T-cell (primary cell): Measurements from ENCODE around the gene SEZ6. TPM values are rescaled to one million over a fixed set of nuclear protein-coding genes. Genes with fewer than 3 reads are reported as not detected.

Source experiments
- ATAC-seq, 4 experiments: fragments of 200-7000 bp in 3 of 4; fragments of 150-1000 bp in 1 of 4; cut with Tn5 transposase; replicated peaks in 1 of 4; 1 replicate in 3 of 4; 2 replicates in 1 of 4; pipeline ENCODE4 v1.10.0; 2021; ENCODE audit warnings: moderate library complexity in 3 of 4, mild to moderate bottlenecking in 2 of 4, moderate number of reproducible peaks in 1 of 4
- CTCF ChIA-PET, 2 donors: fragments of 300-600 bp; sonication (Branson Sonifier 250); formaldehyde crosslinking; loops; one replicate each; lab custom pipeline; 2022; ENCODE audit warnings: antibody characterized with exemption in 2 of 2; lab: Charles Lee
- POLR2A ChIA-PET, 2 donors: fragments of 300-600 bp; sonication (Branson Sonifier 250); formaldehyde crosslinking; loops; one replicate each; lab custom pipeline; 2022; ENCODE audit warnings: antibody characterized with exemption in 2 of 2; lab: Charles Lee
- DNase-seq, 35 experiments: peaks; one replicate each; pipeline versions ENCODE4 v3.0.0 to v3.0.0-alpha.2; 2013 to 2023
- H3K27ac ChIP-seq: one replicate; pipeline ENCODE4 v1.5.1; 2013; ENCODE audit warnings: low read length
- H3K27me3 ChIP-seq, 2 experiments: replicated peaks in 1 of 2; 1 replicate in 1 of 2; 2 replicates in 1 of 2; pipeline versions ENCODE4 v1.6.1 to v1.7.0; 2013; ENCODE audit warnings: low read length in 1 of 2, mixed read lengths in 1 of 2; ENCODE audit not compliant: control insufficient read depth in 2 of 2, insufficient read depth in 2 of 2; ENCODE audit errors: extremely low read depth in 1 of 2
- H3K36me3 ChIP-seq, 2 donors: 1 replicate in 1 of 2; 2 replicates in 1 of 2; pipeline versions ENCODE4 v1.6.1 to v1.7.0; 2013; ENCODE audit warnings: low read length in 1 of 2; ENCODE audit not compliant: control insufficient read depth in 2 of 2, insufficient read depth in 1 of 2; ENCODE audit errors: extremely low read depth in 1 of 2
- H3K4me1 ChIP-seq, 2 experiments: 1 replicate in 1 of 2; 2 replicates in 1 of 2; pipeline versions ENCODE4 v1.6.1 to v1.7.0; 2013; ENCODE audit warnings: low read length in 2 of 2, mixed read lengths in 1 of 2; ENCODE audit not compliant: insufficient read depth in 2 of 2, control insufficient read depth in 1 of 2; ENCODE audit errors: extremely low read depth in 1 of 2
- H3K4me3 ChIP-seq, 2 donors: 1 replicate in 1 of 2; 2 replicates in 1 of 2; pipeline versions ENCODE4 v1.5.1 to v1.7.0; 2013; ENCODE audit warnings: mild to moderate bottlenecking in 2 of 2, low read length in 1 of 2, moderate library complexity in 1 of 2; ENCODE audit not compliant: control insufficient read depth in 1 of 2; ENCODE audit errors: extremely low read depth in 1 of 2
- H3K9me3 ChIP-seq: 2 replicates; pipeline ENCODE4 v1.7.0; 2013
- H3K27ac Mint-ChIP-seq, 2 donors: one replicate each; pipeline ENCODE4 v1.8.0; 2020 to 2021; ENCODE audit warnings: mild to moderate bottlenecking in 2 of 2, mixed read lengths in 2 of 2
- H3K27me3 Mint-ChIP-seq, 2 donors: one replicate each; pipeline ENCODE4 v1.8.0; 2021 to 2022; ENCODE audit warnings: mixed read lengths in 2 of 2
- H3K36me3 Mint-ChIP-seq: one replicate; pipeline ENCODE4 v1.8.0; 2021; ENCODE audit warnings: mixed read lengths
- H3K4me1 Mint-ChIP-seq, 3 donors: one replicate each; pipeline ENCODE4 v1.8.0; 2020 to 2022; ENCODE audit warnings: mixed read lengths in 3 of 3, mild to moderate bottlenecking in 1 of 3
- H3K4me3 Mint-ChIP-seq, 3 donors: one replicate each; pipeline ENCODE4 v1.8.0; 2020 to 2022; ENCODE audit warnings: mild to moderate bottlenecking in 3 of 3, mixed read lengths in 3 of 3, moderate library complexity in 3 of 3
- H3K9me3 Mint-ChIP-seq, 3 donors: one replicate each; pipeline ENCODE4 v1.8.0; 2020 to 2022; ENCODE audit warnings: mixed read lengths in 3 of 3
- WGBS: methylation state at CpG from one replicate; pipeline ENCODE4 v1.1.5; 2013; ENCODE audit warnings: missing lambda C conversion rate; ENCODE audit not compliant: insufficient coverage; 5-methylcytosine and 5-hydroxymethylcytosine counted together
- total RNA-seq, 35 experiments: library from RNA in 6 of 35; stranded (reverse) in 6 of 35; fragments of 120-200 nt in 1 of 35; gene quantifications; one replicate each; pipeline versions ENCODE4 v1.2.1 to v1.2.4 and lab custom pipeline; 2013 to 2026

The SEZ6 gene, protein sequence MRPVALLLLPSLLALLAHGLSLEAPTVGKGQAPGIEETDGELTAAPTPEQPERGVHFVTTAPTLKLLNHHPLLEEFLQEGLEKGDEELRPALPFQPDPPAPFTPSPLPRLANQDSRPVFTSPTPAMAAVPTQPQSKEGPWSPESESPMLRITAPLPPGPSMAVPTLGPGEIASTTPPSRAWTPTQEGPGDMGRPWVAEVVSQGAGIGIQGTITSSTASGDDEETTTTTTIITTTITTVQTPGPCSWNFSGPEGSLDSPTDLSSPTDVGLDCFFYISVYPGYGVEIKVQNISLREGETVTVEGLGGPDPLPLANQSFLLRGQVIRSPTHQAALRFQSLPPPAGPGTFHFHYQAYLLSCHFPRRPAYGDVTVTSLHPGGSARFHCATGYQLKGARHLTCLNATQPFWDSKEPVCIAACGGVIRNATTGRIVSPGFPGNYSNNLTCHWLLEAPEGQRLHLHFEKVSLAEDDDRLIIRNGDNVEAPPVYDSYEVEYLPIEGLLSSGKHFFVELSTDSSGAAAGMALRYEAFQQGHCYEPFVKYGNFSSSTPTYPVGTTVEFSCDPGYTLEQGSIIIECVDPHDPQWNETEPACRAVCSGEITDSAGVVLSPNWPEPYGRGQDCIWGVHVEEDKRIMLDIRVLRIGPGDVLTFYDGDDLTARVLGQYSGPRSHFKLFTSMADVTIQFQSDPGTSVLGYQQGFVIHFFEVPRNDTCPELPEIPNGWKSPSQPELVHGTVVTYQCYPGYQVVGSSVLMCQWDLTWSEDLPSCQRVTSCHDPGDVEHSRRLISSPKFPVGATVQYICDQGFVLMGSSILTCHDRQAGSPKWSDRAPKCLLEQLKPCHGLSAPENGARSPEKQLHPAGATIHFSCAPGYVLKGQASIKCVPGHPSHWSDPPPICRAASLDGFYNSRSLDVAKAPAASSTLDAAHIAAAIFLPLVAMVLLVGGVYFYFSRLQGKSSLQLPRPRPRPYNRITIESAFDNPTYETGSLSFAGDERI
- total RNA-seq (1 to 10 TPM in 1 of 5 donors, under 1 TPM in 1, not detected in 3; 0.49 to 1.6 TPM), total RNA-seq (lab: John Stamatoyannopoulos, UW) (0 to 1.1 (median 0.05) reads per million in 29 experiments)
- not detected for total RNA-seq (2013)

DNA sequence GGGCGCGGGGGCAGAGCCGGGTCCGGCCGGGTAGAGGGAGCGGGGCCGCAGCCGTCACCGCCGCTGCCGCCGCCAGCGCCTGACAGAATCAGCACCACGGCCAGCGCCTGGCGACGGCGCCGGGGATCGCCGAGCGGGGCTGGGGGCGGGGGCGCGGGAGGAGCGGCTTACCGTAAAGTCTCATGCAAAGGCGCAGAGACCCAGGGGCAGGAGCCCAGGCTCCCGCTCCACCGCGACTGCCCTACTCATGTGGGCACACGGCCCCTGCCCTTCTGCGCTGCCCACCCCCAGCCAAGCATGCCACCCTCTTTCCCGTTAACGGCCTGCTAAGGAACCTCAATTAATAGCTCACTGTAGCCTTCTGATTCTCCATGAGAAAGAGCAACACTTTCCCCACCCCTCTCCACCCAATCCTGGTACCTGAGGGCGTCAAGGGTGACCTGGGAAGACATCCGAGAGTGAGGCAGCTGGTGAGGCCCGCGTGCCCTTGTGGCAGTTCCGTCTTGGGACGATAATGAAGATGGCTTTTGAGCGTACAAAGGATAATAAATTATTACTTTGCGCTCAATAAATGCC lies at the start of gene SEZ6:
Gene SEZ6 (minus strand): TSS at position 98 of the 576 bp plus-strand sequence. CDS start 164 bp downstream, outside the sequence.
- peaks cover 44 to 73% of the 10 kb centered on the region in 2 donors for H3K27me3 Mint-ChIP-seq
- H3K4me1 Mint-ChIP-seq, result peaks cover 0 to 3% (median 2%) of the 10 kb centered on the region in 3 donors
- peak; percentile 13 to 73 (median 51) for DNase-seq
- peak within 1 kb of the TSS in 1 of 3 donors; percentile 49 for H3K4me3 Mint-ChIP-seq
- ChIA-PET POLR2A (no interaction called here), CTCF (interaction anchor here in 1 of 2 donors (0.6 kb wide), 1 partner anchor 57 kb away, joined by 3 read pairs; no protein-coding TSS in a partner anchor)
- no peak within 1 kb of the TSS for H3K27ac Mint-ChIP-seq
- ATAC-seq, result peak; percentile 63 to 88 (median 75)
- Histone ChIP-seq H3K4me3 (no peak within 1 kb of the TSS), H3K27me3 (peaks cover 0 to 85% of the 10 kb centered on the region in 2 experiments), H3K27ac (no peak within 1 kb of the TSS), H3K4me1 (peaks cover 0 to 5% of the 10 kb centered on the region in 2 experiments), H3K9me3 (no peaks in the 10 kb centered on the region), H3K36me3 (no peaks in the 10 kb centered on the region)
- 4% methylated on average over 41 of the region's 43 CpGs for WGBS
- no peaks in the 10 kb centered on the region for H3K36me3 Mint-ChIP-seq
- H3K9me3 Mint-ChIP-seq, result no peaks in the 10 kb centered on the region

DNA sequence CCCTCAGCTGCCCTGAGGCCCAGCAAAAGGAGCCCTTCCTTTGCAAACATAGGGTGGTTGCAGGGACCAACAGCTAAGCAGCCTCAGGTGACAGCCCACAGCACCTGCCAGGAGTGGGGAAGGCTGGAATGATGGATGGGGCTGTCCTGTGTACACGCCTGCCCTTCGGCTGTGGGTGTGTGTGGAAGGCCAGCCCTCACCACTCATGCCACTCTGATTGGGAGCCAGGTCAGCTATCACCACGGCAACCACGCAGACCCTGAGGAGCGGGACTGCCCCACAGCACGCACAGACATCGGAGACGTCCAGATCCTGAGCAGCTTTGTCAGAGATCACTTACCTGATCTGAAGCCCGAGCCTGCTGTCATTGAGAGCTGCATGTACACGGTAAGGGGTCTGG lies 49.0 kb upstream of the SEZ6 start:
- H3K4me1 Mint-ChIP-seq, result no peaks in the 10 kb centered on the region
- CTCF ChIA-PET, result no interaction called here
- H3K27me3 ChIP-seq, result peaks cover 0 to 14% of the 10 kb centered on the region in 2 experiments

DNA sequence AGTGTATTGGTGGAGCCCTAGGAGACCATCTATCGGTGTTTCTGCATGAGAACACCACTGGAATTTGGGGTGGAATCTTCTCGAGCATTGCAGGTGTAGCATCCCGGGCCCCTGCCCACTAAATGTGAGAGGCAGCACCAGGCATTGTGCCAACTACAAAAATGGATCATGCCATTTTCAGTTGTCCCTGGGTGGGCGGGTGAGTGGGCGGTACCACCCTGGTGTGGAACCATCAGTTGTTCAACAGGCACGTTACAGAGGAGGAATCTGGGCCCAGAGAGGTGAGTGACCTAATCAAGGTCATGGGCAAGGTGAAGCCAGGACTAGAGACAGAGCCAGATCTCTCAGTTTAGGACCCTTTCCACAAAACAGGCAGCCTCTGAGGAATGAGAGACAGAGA lies 45.9 kb upstream of the SEZ6 start:
- Mint-ChIP-seq H3K4me1 (peaks cover 0 to 5% (median 0%) of the 10 kb centered on the region in 3 donors), H3K27ac (no peak overlapping the region), H3K36me3 (no peaks in the 10 kb centered on the region), H3K9me3 (no peaks in the 10 kb centered on the region), H3K27me3 (peaks cover 9 to 13% of the 10 kb centered on the region in 2 donors), H3K4me3 (no peak overlapping the region)
- DNase-seq (no peak), ATAC-seq (no peak)
- Histone ChIP-seq H3K4me3 (no peak overlapping the region), H3K36me3 (no peaks in the 10 kb centered on the region), H3K4me1 (no peaks in the 10 kb centered on the region), H3K9me3 (no peaks in the 10 kb centered on the region), H3K27me3 (peaks cover 0 to 20% of the 10 kb centered on the region in 2 experiments), H3K27ac (no peak overlapping the region)
- ChIA-PET CTCF (no interaction called here), POLR2A (no interaction called here)
- WGBS, result 67% methylated on average over 6 of the region's 6 CpGs

More for the DNA sequence above, 49.0 kb upstream of the SEZ6 start:
- H3K36me3 ChIP-seq, result no peaks in the 10 kb centered on the region
- Mint-ChIP-seq H3K36me3 (no peaks in the 10 kb centered on the region), H3K27me3 (peaks cover 0 to 2% of the 10 kb centered on the region in 2 donors), H3K9me3 (no peaks in the 10 kb centered on the region), H3K27ac (no peak overlapping the region), H3K4me3 (no peak overlapping the region)
- no peaks in the 10 kb centered on the region for H3K9me3 ChIP-seq
- 91% methylated on average over 7 of the region's 10 CpGs for WGBS
- no peaks in the 10 kb centered on the region for H3K4me1 ChIP-seq
- no peak for ATAC-seq
- POLR2A ChIA-PET, result no interaction called here
- DNase-seq, result no peak
- H3K4me3 ChIP-seq, result no peak overlapping the region
- H3K27ac ChIP-seq, result no peak overlapping the region

DNA sequence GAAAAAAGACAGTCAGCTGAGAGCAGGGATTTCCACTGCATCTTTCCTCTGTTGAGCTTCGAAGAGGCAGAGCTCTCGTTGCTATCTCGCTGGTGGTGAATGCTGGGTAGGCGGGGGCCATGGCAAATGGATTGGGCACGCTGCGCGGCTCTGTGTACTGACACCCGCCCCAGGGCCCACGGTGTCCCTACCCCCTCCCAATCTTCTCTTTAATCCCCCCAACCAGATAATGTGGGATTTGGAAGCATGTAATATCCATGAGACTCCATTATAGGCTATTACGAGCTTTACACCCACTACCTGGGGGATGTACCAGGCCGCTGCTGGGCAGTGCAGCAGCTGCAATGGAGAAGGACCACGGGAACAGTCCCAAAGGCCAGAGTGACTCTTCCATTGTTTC lies 45.4 kb upstream of the SEZ6 start:
- Histone ChIP-seq H3K27ac (no peak overlapping the region), H3K4me3 (no peak overlapping the region), H3K36me3 (no peaks in the 10 kb centered on the region), H3K4me1 (no peaks in the 10 kb centered on the region), H3K9me3 (no peaks in the 10 kb centered on the region), H3K27me3 (peaks cover 0 to 20% of the 10 kb centered on the region in 2 experiments)
- Mint-ChIP-seq H3K9me3 (no peaks in the 10 kb centered on the region), H3K4me3 (no peak overlapping the region), H3K27ac (no peak overlapping the region), H3K36me3 (no peaks in the 10 kb centered on the region), H3K4me1 (peaks cover 0 to 5% (median 0%) of the 10 kb centered on the region in 3 donors), H3K27me3 (peaks cover 15 to 17% of the 10 kb centered on the region in 2 donors)
- ChIA-PET POLR2A (no interaction called here), CTCF (no interaction called here)
- no CpG with 5 or more reads among the region's 12 CpGs for WGBS
- DNase-seq (no peak), ATAC-seq (no peak)

DNA sequence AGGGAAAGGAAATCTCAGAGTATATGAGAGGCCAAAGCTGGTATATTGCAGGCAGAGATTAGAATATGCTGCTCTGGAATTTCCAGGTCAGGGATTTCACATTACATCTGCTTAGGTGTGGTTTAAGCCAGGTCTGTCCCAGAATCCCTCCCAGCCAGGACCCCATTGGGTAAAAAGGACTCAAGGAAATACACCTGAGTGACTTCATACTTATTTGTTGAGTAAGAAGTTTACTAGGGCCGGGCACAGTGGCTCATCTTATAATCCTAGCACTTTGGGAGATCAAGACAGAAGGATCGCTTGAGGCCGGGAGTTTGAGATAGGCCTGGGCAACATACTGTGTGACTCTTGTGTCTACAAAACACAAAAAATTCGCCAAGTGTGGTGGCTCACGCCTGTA lies 44.3 kb upstream of the SEZ6 start:
- Histone ChIP-seq H3K36me3 (no peaks in the 10 kb centered on the region), H3K4me3 (no peak overlapping the region), H3K27ac (no peak overlapping the region), H3K27me3 (peaks cover 0 to 20% of the 10 kb centered on the region in 2 experiments), H3K4me1 (no peaks in the 10 kb centered on the region), H3K9me3 (no peaks in the 10 kb centered on the region)
- DNase-seq (no peak), ATAC-seq (no peak)
- H3K36me3 Mint-ChIP-seq, result no peaks in the 10 kb centered on the region
- 87% methylated on average over 3 of the region's 5 CpGs for WGBS
- H3K27me3 Mint-ChIP-seq, result peaks cover 20 to 24% of the 10 kb centered on the region in 2 donors
- POLR2A ChIA-PET, result no interaction called here
- CTCF ChIA-PET, result no interaction called here
- H3K9me3 Mint-ChIP-seq, result no peaks in the 10 kb centered on the region
- no peak overlapping the region for H3K27ac Mint-ChIP-seq
- H3K4me3 Mint-ChIP-seq, result no peak overlapping the region
- H3K4me1 Mint-ChIP-seq, result peaks cover 0 to 5% (median 0%) of the 10 kb centered on the region in 3 donors
